Prostate gland (tissue), 2 donors: ENCODE results near the gene FCHO1. TPM values are rescaled to one million over a fixed set of nuclear protein-coding genes. Genes with fewer than 3 reads are reported as not detected.
A peak's percentile ranks its signal among the peaks of the same experiment; 100 is the strongest.

Source experiments
- DNase-seq: peaks from one replicate; pipeline ENCODE4 v3.0.0-alpha.2; 2019; ENCODE audit warnings: low spot score
- H3K27ac ChIP-seq, 2 donors: fragments of 200-600 bp; sonication (generic); 2 replicates each; pipeline ENCODE4 v1.5.1; 2017 to 2019
- H3K27me3 ChIP-seq: fragments of 200-600 bp; sonication (generic); replicated peaks from 2 replicates; pipeline ENCODE4 v1.5.1; 2019; ENCODE audit not compliant: insufficient read depth
- H3K36me3 ChIP-seq, 2 donors: fragments of 200-600 bp; sonication (generic); 1 replicate in 1 of 2; 2 replicates in 1 of 2; pipeline versions ENCODE4 v1.5.1 to v1.8.1; 2017 to 2019
- H3K4me1 ChIP-seq: fragments of 200-600 bp; sonication (generic); replicated peaks from 2 replicates; pipeline ENCODE4 v1.5.1; 2019
- H3K4me3 ChIP-seq, 2 donors: fragments of 200-600 bp; sonication (generic); 2 replicates each; pipeline ENCODE4 v1.5.1; 2017 to 2019
- H3K9me3 ChIP-seq: fragments of 200-600 bp; sonication (generic); 2 replicates; pipeline ENCODE4 v1.5.1; 2017
- CTCF ChIP-seq, 4 experiments: fragments of 200-600 bp in 2 of 4; fragments of 450-650 bp in 2 of 4; sonication (generic) in 2 of 4; IDR thresholded peaks; 1 replicate in 3 of 4; 2 replicates in 1 of 4; pipeline ENCODE4 v1.5.1; 2016 to 2019; ENCODE audit warnings: antibody characterized with exemption in 4 of 4, mild to moderate bottlenecking in 2 of 4, moderate library complexity in 2 of 4
- POLR2A ChIP-seq: fragments of 450-650 bp; IDR thresholded peaks from one replicate; pipeline ENCODE4 v1.6.1; 2016; ENCODE audit warnings: antibody characterized with exemption, mild to moderate bottlenecking
- POLR2AphosphoS5 ChIP-seq: sonication (generic); formaldehyde crosslinking; IDR thresholded peaks from one replicate; pipeline ENCODE4 v1.6.1; 2017; ENCODE audit warnings: antibody characterized with exemption
- WGBS: methylation state at CpG from one replicate; pipeline ENCODE4 v1.1.5; 2018; 5-methylcytosine and 5-hydroxymethylcytosine counted together
- intact Hi-C: fragments of 100-400 bp; cut with DNase I; formaldehyde crosslinking; loops from one replicate; pipeline ENCODE4 v1.14.2; 2022
- total RNA-seq, 2 donors: library from RNA; depleted of rRNA; stranded (reverse); fragments of >200 nt; gene quantifications; one replicate each; pipeline ENCODE4 v1.1.0, GENCODE V29; 2016

Gene FCHO1
- total RNA-seq = 10 to 100 TPM in 1 of 2 donors, 1 to 10 TPM in 1; 1.3 to 10.7 TPM

- WGBS = 57% methylated on average over 27 of the region's 28 CpGs
- TF ChIP-seq POLR2A (no peak), CTCF (IDR thresholded peaks at IDR 0.05) (no peak), POLR2AphosphoS5 (no peak)
- DNase-seq = no peak
- Histone ChIP-seq H3K27me3 (no peaks in the 10 kb centered on the region), H3K4me3 (no peak within 1 kb of the TSS), H3K27ac (no peak within 1 kb of the TSS), H3K9me3 (no peaks in the 10 kb centered on the region), H3K36me3 (no peaks in the 10 kb centered on the region), H3K4me1 (no peaks in the 10 kb centered on the region)
- intact Hi-C loops = no loop called here
Measured at GRCh38 chr19:17751103-17751911, at the start of gene FCHO1. TSS of gene FCHO1 (plus strand) at chr19:17751477. CDS start at chr19:17755165, 3,688 bp downstream.

DNA sequence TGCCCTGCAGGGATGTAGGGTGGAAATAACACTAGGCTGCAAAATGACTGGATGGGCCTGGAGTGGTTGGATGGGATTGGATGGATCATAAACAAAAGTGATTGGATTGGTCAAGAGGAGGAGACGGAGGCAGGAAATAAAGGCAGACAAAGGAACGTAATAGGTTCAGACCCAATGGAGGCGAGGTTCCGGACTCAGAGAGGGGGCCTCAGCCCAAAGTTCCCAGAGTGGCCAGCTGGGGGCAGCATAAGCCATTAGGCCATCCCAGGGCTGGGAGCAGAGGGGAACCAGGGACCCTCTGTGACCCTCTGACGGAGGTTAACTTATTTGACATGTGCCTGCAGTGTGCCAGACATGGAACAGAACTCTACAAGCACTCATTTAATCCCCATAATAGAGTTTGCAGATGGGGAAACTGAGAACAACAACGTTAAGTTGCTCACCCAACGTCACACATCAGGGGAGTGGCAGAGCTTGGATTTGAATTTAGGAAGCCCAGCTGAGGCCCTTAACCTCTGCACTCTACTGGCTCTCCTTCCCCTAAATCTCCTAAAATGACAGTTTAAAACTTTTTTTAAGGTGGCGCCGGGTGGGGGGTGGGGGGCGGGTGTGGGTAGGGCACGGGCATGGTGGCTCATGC, 47.3 kb upstream of the FCHO1 start:
- Histone ChIP-seq H3K36me3 (no peaks in the 10 kb centered on the region), H3K27me3 (no peaks in the 10 kb centered on the region), H3K27ac (no peak overlapping the region), H3K9me3 (no peaks in the 10 kb centered on the region), H3K4me3 (no peak overlapping the region), H3K4me1 (no peaks in the 10 kb centered on the region)
- intact Hi-C loops = loop anchor here (10.0 kb wide), 1 partner anchor 151 kb away; the partner anchor contains the start of gene RPL18A
- TF ChIP-seq POLR2A (no peak), CTCF (IDR thresholded peaks at IDR 0.05) (peak in 3 of 4 experiments; percentile 49 to 75 (median 59))
- 48% methylated on average over 11 of the region's 11 CpGs for WGBS
- DNase-seq = no peak

GRCh38 chr19:17706750-17707181, 44.5 kb upstream of the FCHO1 start:
- no peaks in the 10 kb centered on the region for H3K4me1 ChIP-seq
- intact Hi-C loops = loop anchor here (10.0 kb wide), 1 partner anchor 148 kb away; the partner anchor contains the start of gene RPL18A
- H3K4me3 ChIP-seq = no peak overlapping the region
- DNase-seq = no peak
- no peak overlapping the region for H3K27ac ChIP-seq
- H3K27me3 ChIP-seq = no peaks in the 10 kb centered on the region
- H3K36me3 ChIP-seq = no peaks in the 10 kb centered on the region
- WGBS = 18% methylated on average over 17 of the region's 17 CpGs
- TF ChIP-seq CTCF (IDR thresholded peaks at IDR 0.05) (no peak), POLR2AphosphoS5 (no peak), POLR2A (no peak)
- H3K9me3 ChIP-seq = no peaks in the 10 kb centered on the region

GRCh38 chr19:17711851-17712250, 39.4 kb upstream of the FCHO1 start:
- no peak for DNase-seq
- TF ChIP-seq POLR2AphosphoS5 (no peak), CTCF (IDR thresholded peaks at IDR 0.05) (no peak), POLR2A (no peak)
- intact Hi-C loops = no loop called here
- H3K27me3 ChIP-seq = no peaks in the 10 kb centered on the region
- no peaks in the 10 kb centered on the region for H3K36me3 ChIP-seq
- no peaks in the 10 kb centered on the region for H3K4me1 ChIP-seq
- H3K9me3 ChIP-seq = no peaks in the 10 kb centered on the region
- no peak overlapping the region for H3K27ac ChIP-seq
- WGBS = 46% methylated on average over 6 of the region's 6 CpGs
- no peak overlapping the region for H3K4me3 ChIP-seq
